ENCODE measurements around the gene DNAJC25.

DNAJC25 gene

GRCh38 chr9:111628411-111628810, 2.7 kb upstream of the DNAJC25 start:
- no peak for DNase-seq

GRCh38 chr9:111630182-111630963, 761 bp upstream of the DNAJC25 start:
- no peak for DNase-seq

- no peak for DNase-seq
Observed at GRCh38 chr9:111630964-111631213, 245 bp upstream of the DNAJC25 start.

GRCh38 chr9:111632060-111632459, 926 bp downstream of the DNAJC25 start:
- DNase-seq, result no peak

GRCh38 chr9:111632695-111633388, 1.7 kb downstream of the DNAJC25 start:
- no peak for DNase-seq

GRCh38 chr9:111633389-111633736, 2.2 kb downstream of the DNAJC25 start:
- DNase-seq, result no peak

- DNase-seq, result no peak
Observed at GRCh38 chr9:111634860-111635259, 3.7 kb downstream of the DNAJC25 start.

- DNase-seq, result no peak
Observed at GRCh38 chr9:111637421-111637950, 6.4 kb downstream of the DNAJC25 start.

- DNase-seq, result no peak
Observed at GRCh38 chr9:111644195-111644772, 13.2 kb downstream of the DNAJC25 start.

- DNase-seq, result no peak
Observed at GRCh38 chr9:111645806-111646205, 14.7 kb downstream of the DNAJC25 start.

- no peak for DNase-seq
Observed at GRCh38 chr9:111646417-111646816, 15.3 kb downstream of the DNAJC25 start.

- DNase-seq, result no peak
Observed at GRCh38 chr9:111648066-111648465, 16.9 kb downstream of the DNAJC25 start.

GRCh38 chr9:111649016-111649415, 17.9 kb downstream of the DNAJC25 start:
- DNase-seq, result no peak

GRCh38 chr9:111657051-111657450, 25.9 kb downstream of the DNAJC25 start:
- DNase-seq, result no peak

GRCh38 chr9:111658943-111659342, 27.8 kb downstream of the DNAJC25 start:
- no peak for DNase-seq

- DNase-seq, result no peak
Observed at GRCh38 chr9:111659691-111660090, 28.6 kb downstream of the DNAJC25 start.

GRCh38 chr9:111661150-111661801, 30.1 kb downstream of the DNAJC25 start, which contains the start of gene GNG10:
TSS of gene GNG10 (plus strand) at chr9:111661605. CDS start at chr9:111661635, 30 bp downstream.
- DNase-seq, result peak; percentile 73

GRCh38 chr9:111661802-111662521, 30.8 kb downstream of the DNAJC25 start:
- peak; percentile 43 for DNase-seq

- DNase-seq, result peak; percentile 26
Observed at GRCh38 chr9:111662576-111663300, 31.6 kb downstream of the DNAJC25 start.

GRCh38 chr9:111663301-111663823, 32.2 kb downstream of the DNAJC25 start:
- no peak for DNase-seq

GRCh38 chr9:111668026-111668573, 37.0 kb downstream of the DNAJC25 start:
- DNase-seq, result no peak

Data from activated CD4-positive, alpha-beta T cell treated with anti-CD3 and anti-CD28 coated beads, Interleukin-2, Interleukin-6, amounts not matched to agents 100 ng/mL and 50 ng/mL, durations not matched to agents 16 hours and 8 hours (primary cell).